Astrocyte of the spinal cord (primary cell): ENCODE data around the gene PTGIS.

Experiments
- DNase-seq: peaks from one replicate; pipeline ENCODE4 v3.0.0; 2011; ENCODE audit warnings: low read depth, low spot score
- H3K4me3 ChIP-seq: 2 replicates; pipeline ENCODE4 v1.5.1; 2011; ENCODE audit warnings: low read depth, mild to moderate bottlenecking, low read length, moderate library complexity
- in situ Hi-C: cut with HindIII; loops from 2 replicates; pipeline ENCODE4 v1.10.0; 2017; ENCODE audit warnings: low sequenced_read_pairs
- TF ChIP-seq, protein P1 (sequence below): IDR thresholded peaks from 2 replicates; pipeline ENCODE4 v1.5.1; 2012; ENCODE audit warnings: low read depth, mild to moderate bottlenecking, low read length, inconsistent platforms

The PTGIS gene

DNA sequence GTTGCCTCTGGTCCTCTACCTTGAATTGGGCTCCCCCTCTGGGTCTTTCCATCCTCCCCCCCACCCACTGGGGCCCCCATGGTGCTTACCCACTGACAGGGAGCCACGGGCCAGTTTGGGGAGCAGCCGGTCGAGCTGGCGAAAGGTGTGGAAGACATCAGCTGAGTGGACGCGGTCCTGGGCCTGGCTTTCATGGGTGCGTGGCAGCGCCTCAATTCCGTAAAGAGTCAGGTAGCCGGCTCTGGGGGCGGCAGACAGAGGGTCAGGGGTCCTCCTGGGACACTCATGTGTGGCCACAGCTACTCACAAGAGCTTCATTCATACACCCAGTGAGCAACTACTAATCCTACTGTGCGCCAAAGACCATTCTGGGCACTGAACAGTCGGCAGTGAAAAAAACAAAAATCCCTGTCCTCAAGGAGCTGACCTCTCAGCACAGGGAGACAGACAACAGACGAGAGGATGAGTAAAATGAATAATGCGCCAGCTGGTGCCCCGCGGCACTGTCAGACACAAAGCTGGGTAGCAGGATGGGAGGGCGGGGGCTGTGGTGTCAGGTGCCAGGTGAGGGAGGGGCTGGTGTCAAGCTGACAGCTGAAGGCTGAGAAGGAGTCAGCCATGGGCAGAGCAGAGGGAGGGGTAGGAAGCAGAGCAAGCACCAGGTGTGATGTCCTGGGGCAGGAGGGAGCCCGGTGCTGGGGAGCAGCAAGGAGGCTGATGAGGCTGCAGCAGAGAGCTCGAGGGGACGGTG is 28.3 kb downstream of the PTGIS start:
- in situ Hi-C loops: no loop called here
- TF ChIP-seq, protein P1, sequence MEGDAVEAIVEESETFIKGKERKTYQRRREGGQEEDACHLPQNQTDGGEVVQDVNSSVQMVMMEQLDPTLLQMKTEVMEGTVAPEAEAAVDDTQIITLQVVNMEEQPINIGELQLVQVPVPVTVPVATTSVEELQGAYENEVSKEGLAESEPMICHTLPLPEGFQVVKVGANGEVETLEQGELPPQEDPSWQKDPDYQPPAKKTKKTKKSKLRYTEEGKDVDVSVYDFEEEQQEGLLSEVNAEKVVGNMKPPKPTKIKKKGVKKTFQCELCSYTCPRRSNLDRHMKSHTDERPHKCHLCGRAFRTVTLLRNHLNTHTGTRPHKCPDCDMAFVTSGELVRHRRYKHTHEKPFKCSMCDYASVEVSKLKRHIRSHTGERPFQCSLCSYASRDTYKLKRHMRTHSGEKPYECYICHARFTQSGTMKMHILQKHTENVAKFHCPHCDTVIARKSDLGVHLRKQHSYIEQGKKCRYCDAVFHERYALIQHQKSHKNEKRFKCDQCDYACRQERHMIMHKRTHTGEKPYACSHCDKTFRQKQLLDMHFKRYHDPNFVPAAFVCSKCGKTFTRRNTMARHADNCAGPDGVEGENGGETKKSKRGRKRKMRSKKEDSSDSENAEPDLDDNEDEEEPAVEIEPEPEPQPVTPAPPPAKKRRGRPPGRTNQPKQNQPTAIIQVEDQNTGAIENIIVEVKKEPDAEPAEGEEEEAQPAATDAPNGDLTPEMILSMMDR: no peak
- H3K4me3 ChIP-seq: no peak overlapping the region

DNA sequence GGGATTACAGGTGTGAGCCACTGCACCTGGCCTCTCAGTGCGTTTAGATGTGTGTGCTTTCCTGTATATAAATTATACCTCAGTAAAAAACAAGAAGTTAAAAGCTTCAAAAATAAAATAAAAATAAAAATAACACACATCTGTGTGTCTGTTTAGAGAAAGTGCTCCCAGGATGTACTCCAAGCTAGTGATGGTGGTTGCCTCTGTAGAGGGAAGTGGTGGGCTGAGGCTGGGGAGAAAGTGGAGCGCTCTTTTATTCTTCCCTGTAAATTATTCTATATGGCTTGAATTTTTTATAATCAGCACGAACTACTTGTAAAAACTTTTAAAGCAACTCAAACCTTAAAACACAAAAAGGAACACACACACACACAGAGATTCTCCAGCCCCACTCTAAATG is 29.0 kb downstream of the PTGIS start:
- in situ Hi-C loops: no loop called here
- TF ChIP-seq, protein P1: no peak
- DNase-seq: no peak
- H3K4me3 ChIP-seq: no peak overlapping the region

More for the DNA sequence above, 28.3 kb downstream of the PTGIS start:
- no peak for DNase-seq

DNA sequence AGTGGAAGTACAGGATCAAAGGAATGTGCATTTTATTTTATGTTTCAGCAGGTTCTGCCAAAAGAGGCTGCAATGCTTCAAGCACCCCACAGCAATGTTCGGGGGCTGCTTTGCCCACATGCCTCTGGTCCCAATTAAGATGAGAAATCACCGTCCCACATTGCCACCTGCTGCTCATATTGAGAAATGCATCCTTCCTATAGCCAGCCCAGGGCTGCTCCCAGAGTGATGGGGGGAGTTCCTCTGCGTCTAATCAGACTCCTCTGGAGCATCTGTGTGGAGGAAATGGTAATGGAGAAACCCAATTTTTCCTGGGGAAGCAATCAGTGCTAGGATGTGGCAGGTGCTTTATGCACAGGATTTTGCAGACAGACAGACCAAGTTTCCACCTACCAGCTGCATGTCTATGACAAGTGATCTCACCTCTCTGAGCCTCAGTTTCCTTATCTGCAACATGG is 33.7 kb downstream of the PTGIS start:
- DNase-seq: peak; percentile 43
- H3K4me3 ChIP-seq: no peak overlapping the region
- TF ChIP-seq, protein P1: peak; percentile 83
- in situ Hi-C loops: no loop called here

DNA sequence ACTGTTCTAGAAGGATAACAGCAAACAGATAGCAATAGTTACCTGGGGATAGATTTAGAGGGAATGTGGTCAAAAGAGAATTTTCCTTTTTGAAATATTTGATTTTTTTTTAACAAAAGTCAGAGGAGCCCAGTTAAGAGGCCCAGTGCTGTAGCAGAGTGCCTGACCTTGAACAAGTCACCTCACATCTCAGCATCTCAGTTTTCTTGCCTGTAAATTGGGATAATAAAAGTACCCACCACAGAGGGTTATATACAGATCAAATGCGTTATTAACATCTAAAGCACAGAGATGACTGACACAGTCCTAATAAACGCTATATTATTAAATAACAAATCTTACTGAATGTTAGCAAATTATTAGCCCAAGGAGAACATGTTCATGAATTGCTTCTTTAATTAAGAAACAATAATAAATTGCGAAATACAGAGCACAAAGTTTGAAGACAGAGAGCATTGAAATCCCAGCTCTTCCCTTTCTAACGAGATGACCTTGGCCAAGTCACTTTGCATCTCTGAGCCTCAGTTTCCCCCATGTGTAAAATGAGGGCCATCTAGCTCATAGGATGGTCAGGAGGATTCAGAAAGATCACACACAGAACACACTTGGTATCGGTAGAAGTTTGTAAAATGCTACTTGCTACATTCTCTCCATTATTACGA is 35.5 kb downstream of the PTGIS start:
- in situ Hi-C loops: no loop called here
- no peak overlapping the region for H3K4me3 ChIP-seq
- DNase-seq: no peak
- TF ChIP-seq, protein P1: no peak

DNA sequence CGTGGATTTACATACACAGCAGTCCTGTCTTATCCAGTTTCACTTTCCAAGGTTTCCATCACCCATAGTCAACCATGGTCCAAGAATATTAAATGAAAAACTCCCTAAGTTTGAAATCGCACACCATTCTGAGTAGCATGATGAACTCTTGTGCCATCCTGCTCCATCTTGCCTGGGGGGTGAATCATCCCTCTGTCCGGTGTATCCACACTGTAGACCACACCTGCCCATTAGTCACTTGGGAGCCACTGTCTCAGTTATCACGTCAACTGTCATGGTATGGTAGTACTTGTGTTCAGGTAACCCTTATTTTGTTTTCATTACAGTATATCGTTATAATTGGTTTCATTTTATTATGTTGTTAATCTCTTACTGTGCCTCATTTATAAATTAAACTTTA is 38.5 kb downstream of the PTGIS start:
- in situ Hi-C loops: no loop called here
- H3K4me3 ChIP-seq: no peak overlapping the region
- no peak for DNase-seq
- TF ChIP-seq, protein P1: no peak

DNA sequence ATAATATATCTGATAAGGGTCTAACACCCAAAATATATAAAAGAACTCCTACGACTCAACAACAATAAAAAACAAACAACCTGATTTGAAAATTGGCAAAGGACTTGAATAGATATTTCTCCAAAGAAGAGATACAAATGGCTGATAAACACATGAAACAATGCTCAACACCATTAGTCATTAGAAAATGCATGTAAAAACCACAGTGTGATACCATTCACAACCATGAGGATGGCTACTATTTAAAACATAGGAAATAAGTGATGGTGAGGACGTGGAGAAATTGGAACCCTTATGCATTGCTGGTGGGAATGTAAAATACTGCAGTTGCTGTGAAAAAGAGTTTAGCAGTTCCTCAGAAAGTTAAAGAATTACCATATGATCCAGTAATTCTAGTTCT is 41.4 kb downstream of the PTGIS start:
- DNase-seq: no peak
- in situ Hi-C loops: no loop called here
- TF ChIP-seq, protein P1: no peak
- H3K4me3 ChIP-seq: no peak overlapping the region
